Activated gamma-delta T cell treated with anti-CD3 and anti-CD28 coated beads, Interleukin-2, amount 50 U/mL, for 16 hours (primary cell): Measurements from ENCODE around the gene CFAP298.
A peak's percentile ranks its signal among the peaks of the same experiment; 100 is the strongest.
"Not testable (repeated sequence)": the region's sequence is repeated elsewhere in the genome, so short reads cannot be mapped to it uniquely, and the experiment has no call there.

Source experiments
- DNase-seq: peaks from one replicate; pipeline ENCODE4 v3.0.0-alpha.2; 2020; ENCODE audit warnings: low read depth

The CFAP298 gene, protein sequence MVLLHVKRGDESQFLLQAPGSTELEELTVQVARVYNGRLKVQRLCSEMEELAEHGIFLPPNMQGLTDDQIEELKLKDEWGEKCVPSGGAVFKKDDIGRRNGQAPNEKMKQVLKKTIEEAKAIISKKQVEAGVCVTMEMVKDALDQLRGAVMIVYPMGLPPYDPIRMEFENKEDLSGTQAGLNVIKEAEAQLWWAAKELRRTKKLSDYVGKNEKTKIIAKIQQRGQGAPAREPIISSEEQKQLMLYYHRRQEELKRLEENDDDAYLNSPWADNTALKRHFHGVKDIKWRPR

GRCh38 chr21:32612075-32612998, at the start of gene CFAP298:
TSS of gene CFAP298 (minus strand) at chr21:32612377. CDS start at chr21:32612243, 134 bp downstream.
- DNase-seq = peak; percentile 77

DNA sequence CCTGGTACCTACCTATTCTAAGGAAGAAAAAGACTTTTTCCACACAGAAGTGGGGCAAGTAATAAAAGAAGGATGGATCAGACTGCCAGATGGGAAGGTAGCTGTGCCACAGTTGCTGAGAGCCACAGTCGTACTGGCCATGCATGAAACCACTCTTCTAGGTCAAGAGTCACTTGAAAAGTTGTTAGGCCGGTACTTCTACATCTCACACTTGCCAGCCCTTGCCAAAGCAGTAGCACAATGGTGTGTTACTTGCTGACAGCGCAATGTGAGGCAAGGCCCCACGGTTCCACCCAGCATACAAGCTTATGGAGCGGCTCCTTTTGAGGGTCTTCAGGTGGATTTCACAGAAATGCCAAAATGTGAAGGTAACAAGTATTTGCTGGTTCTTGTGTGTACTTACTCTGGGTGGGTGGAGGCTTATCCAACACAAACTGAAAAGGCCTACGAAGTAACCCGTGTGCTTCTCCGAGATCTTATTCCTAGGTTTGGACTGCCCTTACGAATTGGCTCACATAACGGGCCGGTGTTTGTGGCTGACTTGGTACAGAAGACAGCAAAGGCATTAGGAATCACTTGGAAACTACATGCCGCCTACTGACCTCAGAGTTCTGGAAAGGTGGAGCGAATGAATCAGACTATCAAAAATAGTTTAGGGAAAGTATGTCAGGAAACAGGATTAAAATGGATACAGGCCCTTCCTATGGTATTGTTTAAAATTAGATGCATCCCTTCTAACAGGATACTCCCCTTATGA, 49.0 kb upstream of the CFAP298 start:
- not testable (repeated sequence) for DNase-seq

DNA sequence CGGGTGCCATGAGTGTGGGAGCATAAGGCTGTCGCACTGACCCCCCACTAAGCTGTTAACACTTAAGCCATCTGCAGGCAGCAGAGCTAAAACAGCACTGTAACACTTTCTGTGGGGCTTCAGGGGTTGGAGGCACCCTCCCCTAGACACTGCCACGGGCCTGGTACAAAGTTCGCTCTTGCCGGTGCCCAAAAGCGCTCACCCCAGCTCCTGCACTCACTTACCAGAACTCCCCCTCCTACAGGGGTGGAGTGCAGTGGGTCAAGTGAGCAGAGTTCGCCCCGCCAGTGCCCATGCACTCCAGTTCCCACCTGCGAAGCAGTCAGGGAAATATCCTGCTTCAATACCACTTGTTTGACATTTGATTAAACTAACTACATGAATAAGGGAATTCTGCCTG, 46.3 kb upstream of the CFAP298 start:
- no peak for DNase-seq

- DNase-seq = peak; percentile 2
Measured at GRCh38 chr21:32653326-32653901, 41.2 kb upstream of the CFAP298 start.

DNA sequence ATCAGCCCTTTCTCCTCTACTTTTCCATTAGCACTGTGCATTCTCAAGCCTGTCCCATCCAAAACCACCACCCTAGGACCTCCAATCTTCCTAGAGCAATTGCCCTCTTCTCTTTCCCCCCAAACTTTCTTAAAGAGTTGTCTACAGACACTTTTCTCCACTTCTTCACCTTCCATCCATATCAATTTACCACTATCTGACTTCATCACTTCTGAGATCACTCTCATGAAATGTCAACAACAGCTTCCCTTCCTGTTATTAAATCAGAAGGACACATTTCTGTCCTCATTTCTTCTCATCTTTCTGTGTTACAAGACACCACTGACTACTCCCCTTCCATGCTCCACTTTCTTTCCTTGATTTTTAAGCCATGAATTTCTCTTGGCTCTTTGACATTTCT, 36.0 kb upstream of the CFAP298 start:
- no peak for DNase-seq

GRCh38 chr21:32645261-32646182, 33.3 kb upstream of the CFAP298 start:
- DNase-seq = no peak

GRCh38 chr21:32641710-32642698, 29.8 kb upstream of the CFAP298 start:
- no peak for DNase-seq

GRCh38 chr21:32626621-32627196, 14.5 kb upstream of the CFAP298 start:
- no peak for DNase-seq

- DNase-seq = not testable (repeated sequence)
Measured at GRCh38 chr21:32618218-32618617, 6.0 kb upstream of the CFAP298 start.

- DNase-seq = no peak
Measured at GRCh38 chr21:32613436-32614043, 1.4 kb upstream of the CFAP298 start.

- no peak for DNase-seq
Measured at GRCh38 chr21:32612999-32613337, 791 bp upstream of the CFAP298 start.

DNA sequence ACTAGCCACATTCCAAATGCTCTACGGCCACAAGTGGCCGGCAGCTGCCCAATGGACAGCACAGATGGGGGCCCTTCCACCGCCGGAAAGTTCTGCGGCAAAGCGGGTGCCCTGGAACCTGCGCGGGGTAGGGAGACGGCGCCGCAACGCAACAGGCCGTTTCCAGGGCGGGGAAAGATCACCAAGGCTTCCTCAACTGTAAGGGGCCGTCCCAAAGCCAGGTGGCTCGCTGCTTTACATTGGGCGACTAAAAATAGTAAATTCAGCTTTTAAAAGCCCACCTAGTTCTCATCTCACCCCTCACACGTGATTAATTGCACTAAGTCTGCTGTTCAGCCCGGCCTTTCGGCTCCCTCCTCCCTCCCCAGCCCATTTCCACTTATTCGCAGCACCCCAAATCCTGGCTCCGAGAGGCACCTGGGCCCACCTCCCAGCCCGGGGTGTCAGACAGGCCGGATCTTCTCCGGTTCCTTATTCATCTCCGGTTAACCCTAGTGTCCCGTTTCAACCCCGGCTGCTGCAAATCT, 643 bp downstream of the CFAP298 start:
- no peak for DNase-seq

GRCh38 chr21:32610940-32611339, 1.2 kb downstream of the CFAP298 start:
- not testable (repeated sequence) for DNase-seq

DNA sequence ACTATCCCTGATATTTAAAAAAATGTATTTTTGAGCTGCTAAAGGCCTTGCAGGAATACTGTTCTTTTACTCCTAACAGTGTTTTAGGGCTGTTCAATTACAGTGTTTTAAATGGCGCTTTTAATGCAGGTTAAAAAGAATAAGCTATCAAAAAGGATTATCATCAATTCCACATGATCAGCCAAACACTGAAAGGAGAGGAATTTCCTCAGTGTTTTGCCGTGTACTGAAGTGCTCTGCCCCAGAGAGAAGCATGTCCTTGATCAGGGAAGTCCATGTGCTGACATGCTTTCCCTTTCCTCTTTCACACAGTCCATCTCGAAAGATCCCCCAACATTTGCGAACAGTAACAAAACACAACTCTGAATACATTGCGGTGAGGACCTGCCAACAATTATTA, 3.3 kb downstream of the CFAP298 start:
- no peak for DNase-seq

DNA sequence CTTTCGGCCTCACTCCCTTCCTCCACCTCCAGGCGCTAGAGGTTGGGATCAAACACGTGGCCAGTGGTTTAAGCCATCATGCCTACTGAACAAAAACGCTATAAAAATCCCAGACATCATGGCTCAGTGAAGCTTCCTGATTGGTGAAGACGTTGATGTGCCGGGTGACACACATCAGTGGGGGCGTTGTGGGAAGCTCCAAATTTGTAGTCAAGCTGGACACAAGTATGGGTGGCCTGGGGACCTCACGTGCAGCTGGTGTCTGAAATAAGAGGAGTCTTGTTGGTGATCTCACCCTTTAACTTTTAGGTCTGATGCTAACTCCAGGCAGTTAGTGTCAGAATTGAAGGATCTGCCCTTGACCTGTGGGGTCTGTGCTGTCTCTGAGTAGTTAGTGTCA, 6.7 kb downstream of the CFAP298 start:
- DNase-seq = no peak

- no peak for DNase-seq
Measured at GRCh38 chr21:32604464-32604863, 7.7 kb downstream of the CFAP298 start.

DNA sequence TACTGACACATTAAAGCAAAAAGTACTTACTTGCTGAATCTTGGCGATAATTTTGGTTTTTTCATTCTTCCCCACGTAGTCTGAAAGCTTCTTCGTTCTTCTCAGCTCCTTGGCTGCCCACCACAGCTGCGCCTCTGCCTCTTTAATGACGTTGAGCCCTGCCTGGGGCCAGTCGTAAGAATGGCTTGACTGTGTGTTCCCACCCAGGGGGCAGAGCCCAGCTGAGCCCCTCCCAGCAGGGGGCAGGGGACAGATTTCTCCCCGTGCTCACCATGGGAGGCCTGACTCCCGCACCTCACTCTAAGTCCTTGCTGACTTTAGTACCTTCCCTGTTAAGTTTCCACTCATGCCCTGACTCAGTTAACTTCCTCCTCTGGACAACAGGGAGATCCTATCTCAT, 9.0 kb downstream of the CFAP298 start:
- no peak for DNase-seq

DNA sequence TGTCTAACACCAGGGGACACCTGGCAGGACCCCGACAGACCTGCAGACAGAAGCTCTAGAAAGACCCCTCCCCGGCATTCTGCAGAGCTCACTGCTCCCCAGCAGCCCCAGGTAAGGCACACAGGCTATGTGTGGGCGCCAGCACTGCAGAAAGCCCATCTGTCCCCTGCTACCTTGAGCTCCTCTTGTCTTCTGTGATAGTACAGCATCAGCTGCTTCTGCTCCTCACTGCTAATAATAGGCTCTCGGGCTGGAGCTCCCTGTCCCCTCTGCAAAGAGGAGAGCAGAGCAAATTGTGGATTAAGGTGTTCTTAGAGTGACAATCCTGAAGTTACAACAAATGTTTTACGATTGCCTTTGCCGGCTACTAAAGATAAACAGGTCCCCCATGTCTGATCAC, 10.1 kb downstream of the CFAP298 start:
- no peak for DNase-seq

- no peak for DNase-seq
Measured at GRCh38 chr21:32599526-32599925, 12.7 kb downstream of the CFAP298 start.
